Left kidney (tissue), 2 donors: Measurements from ENCODE around the gene FKBP4. TPM values are rescaled to one million over a fixed set of nuclear protein-coding genes. Genes with fewer than 3 reads are reported as not detected.

ENCODE experiments used
- DNase-seq: peaks from one replicate; pipeline ENCODE4 v3.0.0-alpha.2; 2013
- polyA plus RNA-seq: library from polyadenylated mRNA; unstranded; fragments of 120-200 nt; gene quantifications from one replicate; pipeline ENCODE4 v1.2.1, GENCODE V29; 2013; ENCODE audit not compliant: insufficient read length

Gene FKBP4
- polyA plus RNA-seq, 1 donor, result 128 TPM

GRCh38 chr12:2775431-2775830, 19.3 kb upstream of the FKBP4 start:
- DNase-seq, result no peak

GRCh38 chr12:2776129-2776806, 18.5 kb upstream of the FKBP4 start:
- DNase-seq, result no peak

- no peak for DNase-seq
Measured at GRCh38 chr12:2779281-2779680, 15.5 kb upstream of the FKBP4 start.

GRCh38 chr12:2783936-2784600, 10.7 kb upstream of the FKBP4 start:
- DNase-seq, result peak; percentile 62

GRCh38 chr12:2785017-2785416, 9.8 kb upstream of the FKBP4 start:
- no peak for DNase-seq

GRCh38 chr12:2791089-2791488, 3.7 kb upstream of the FKBP4 start:
- DNase-seq, result no peak

GRCh38 chr12:2792671-2793500, 1.9 kb upstream of the FKBP4 start:
- DNase-seq, result no peak

- no peak for DNase-seq
Measured at GRCh38 chr12:2793561-2793960, 1.2 kb upstream of the FKBP4 start.

GRCh38 chr12:2794191-2794735, 507 bp upstream of the FKBP4 start:
- DNase-seq, result no peak

GRCh38 chr12:2795291-2796186, 769 bp downstream of the FKBP4 start:
- DNase-seq, result peak; percentile 71

- no peak for DNase-seq
Measured at GRCh38 chr12:2796187-2796666, 1.5 kb downstream of the FKBP4 start.

- no peak for DNase-seq
Measured at GRCh38 chr12:2797721-2798418, 3.1 kb downstream of the FKBP4 start.

- DNase-seq, result no peak
Measured at GRCh38 chr12:2800046-2800570, 5.3 kb downstream of the FKBP4 start.

- DNase-seq, result no peak
Measured at GRCh38 chr12:2801044-2801783, 6.4 kb downstream of the FKBP4 start.

GRCh38 chr12:2803635-2804392, 9.0 kb downstream of the FKBP4 start:
- no peak for DNase-seq

GRCh38 chr12:2804393-2805142, 9.8 kb downstream of the FKBP4 start:
- DNase-seq, result no peak

GRCh38 chr12:2805143-2805520, 10.4 kb downstream of the FKBP4 start:
- no peak for DNase-seq

GRCh38 chr12:2806700-2807099, 11.9 kb downstream of the FKBP4 start:
- no peak for DNase-seq
